Breast epithelium (tissue), 4 donors: Measurements from ENCODE around the gene SYMPK. TPM values are rescaled to one million over a fixed set of nuclear protein-coding genes. Genes with fewer than 3 reads are reported as not detected.

Source experiments
- DNase-seq, 2 donors: peaks; one replicate each; pipeline ENCODE4 v3.0.0-alpha.2; 2019; ENCODE audit warnings: low spot score in 2 of 2
- H3K27ac ChIP-seq, 2 donors: fragments of 200-600 bp; sonication (generic) in 1 of 2; one replicate each; pipeline ENCODE4 v1.5.1; 2016 to 2019; ENCODE audit warnings: mild to moderate bottlenecking in 1 of 2
- H3K27me3 ChIP-seq, 2 donors: fragments of 200-600 bp; sonication (generic) in 1 of 2; one replicate each; pipeline versions ENCODE4 v1.5.1 to v1.6.0; 2017 to 2019; ENCODE audit warnings: control low read depth in 1 of 2, mild to moderate bottlenecking in 1 of 2
- H3K36me3 ChIP-seq: fragments of 200-600 bp; one replicate; pipeline ENCODE4 v1.5.1; 2019
- H3K4me1 ChIP-seq, 2 donors: fragments of 200-600 bp; sonication (generic); one replicate each; pipeline ENCODE4 v1.5.1; 2016 to 2019; ENCODE audit warnings: control low read depth in 1 of 2
- H3K4me3 ChIP-seq, 3 donors: fragments of 200-600 bp; sonication (generic); 1 replicate in 2 of 3; 2 replicates in 1 of 3; pipeline ENCODE4 v1.5.1; 2016 to 2019; ENCODE audit warnings: mild to moderate bottlenecking in 3 of 3, moderate library complexity in 2 of 3
- H3K9me3 ChIP-seq, 2 donors: fragments of 200-600 bp; sonication (generic) in 1 of 2; one replicate each; pipeline ENCODE4 v1.5.1; 2016 to 2019; ENCODE audit warnings: control low read depth in 1 of 2
- POLR2A ChIP-seq: fragments of 450-650 bp; IDR thresholded peaks from one replicate; pipeline ENCODE4 v1.6.1; 2016; ENCODE audit warnings: antibody characterized with exemption, mild to moderate bottlenecking, moderate library complexity
- POLR2AphosphoS5 ChIP-seq, 3 donors: sonication (generic); formaldehyde crosslinking; IDR thresholded peaks; one replicate each; pipeline ENCODE4 v1.6.1; 2017; ENCODE audit warnings: antibody characterized with exemption in 3 of 3
- intact Hi-C: fragments of 100-400 bp; cut with DNase I; formaldehyde crosslinking; loops from one replicate; pipeline ENCODE4 v1.15.1; 2023; ENCODE audit warnings: low total_unique reads
- total RNA-seq, 3 donors: library from RNA; depleted of rRNA; stranded (reverse); fragments of >200 nt; gene quantifications; one replicate each; pipeline ENCODE4 v1.1.0, GENCODE V29; 2016
- TF ChIP-seq, protein P1 (sequence below), 3 donors: fragments of 450-650 bp; IDR thresholded peaks; one replicate each; pipeline ENCODE4 v1.5.1; 2016 to 2017; ENCODE audit warnings: antibody characterized with exemption in 3 of 3, mild to moderate bottlenecking in 3 of 3, moderate library complexity in 3 of 3

SYMPK gene
- total RNA-seq, 3 donors from 2014 or later: 24.3 to 50.8 (median 31.3) TPM

DNA sequence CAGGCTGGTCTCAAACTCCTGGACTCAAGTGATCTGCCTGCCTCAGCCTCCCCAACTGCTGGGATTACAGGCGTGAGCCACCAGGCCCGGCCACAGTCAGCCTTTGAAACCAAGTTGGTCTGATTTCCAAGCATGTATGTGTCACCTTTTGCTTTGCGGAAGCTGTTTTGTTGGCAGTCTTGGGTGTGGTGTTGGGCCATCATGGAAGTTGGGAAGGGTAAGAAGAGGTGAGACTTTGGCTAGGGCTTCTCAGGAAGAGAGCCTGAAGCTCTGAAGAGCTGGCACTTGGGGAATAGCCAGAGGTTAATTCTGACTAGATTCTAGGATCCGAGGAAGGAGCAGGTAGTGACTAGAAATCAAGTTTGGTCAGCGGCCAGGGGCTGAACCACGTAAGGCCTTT, 50.6 kb downstream of the SYMPK start:
- intact Hi-C loops: no loop called here
- H3K4me1 ChIP-seq: no peaks in the 10 kb centered on the region
- no peak for TF ChIP-seq POLR2A

DNA sequence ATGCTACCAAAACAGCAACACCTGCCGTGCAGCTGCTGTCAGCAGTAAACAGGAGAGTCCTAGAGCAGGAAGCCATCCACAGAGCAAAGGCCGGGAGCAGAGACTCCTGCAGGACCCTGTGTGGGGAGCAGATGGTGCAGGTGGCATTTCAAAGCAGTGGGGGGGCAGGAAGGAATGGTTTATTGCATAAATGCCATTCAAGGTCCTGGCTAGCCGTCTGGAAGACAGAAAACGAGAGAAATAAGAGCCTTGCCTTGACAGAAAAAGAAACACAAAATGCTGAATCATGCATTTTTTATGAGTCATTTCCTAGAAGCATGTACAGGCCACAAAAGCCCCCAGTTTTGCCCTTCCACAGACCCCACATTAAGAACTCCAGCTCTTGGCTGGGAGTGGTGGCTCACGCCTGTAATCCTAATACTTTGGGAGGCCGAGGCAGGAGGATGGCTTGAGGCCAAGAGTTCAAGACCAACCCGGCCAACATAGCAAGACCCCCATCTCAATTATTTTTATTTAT, 53.2 kb downstream of the SYMPK start:
- intact Hi-C loops: no loop called here
- H3K4me1 ChIP-seq: no peaks in the 10 kb centered on the region

More for the DNA sequence above, 50.6 kb downstream of the SYMPK start:
- Histone ChIP-seq H3K27me3 (no peaks in the 10 kb centered on the region), H3K9me3 (no peaks in the 10 kb centered on the region), H3K36me3 (no peaks in the 10 kb centered on the region), H3K4me3 (no peak overlapping the region), H3K27ac (peak overlapping the region in 1 of 2 donors; percentile 52)
- DNase-seq: no peak

DNA sequence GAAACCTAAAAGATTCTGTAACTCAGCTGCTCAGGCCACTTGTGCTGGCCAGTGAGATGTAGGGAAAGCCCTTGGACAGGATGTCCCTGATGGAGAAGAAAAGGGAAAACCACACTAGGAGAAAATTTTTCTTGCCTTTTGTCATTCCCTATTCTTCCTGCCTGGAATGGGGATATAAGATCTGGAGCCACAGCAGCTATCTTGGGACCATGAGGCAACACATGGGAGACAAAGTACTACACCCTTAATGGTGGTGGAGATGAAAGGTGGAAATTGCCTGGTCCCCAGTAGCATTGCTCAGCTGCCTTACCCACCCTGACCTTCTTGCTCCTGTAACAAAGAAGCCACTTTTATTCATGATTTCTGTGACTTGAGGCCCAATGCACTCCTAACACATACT, 57.2 kb downstream of the SYMPK start:
- intact Hi-C loops: no loop called here
- no peak for DNase-seq
- H3K9me3 ChIP-seq: no peaks in the 10 kb centered on the region
- no peak overlapping the region for H3K27ac ChIP-seq
- H3K4me3 ChIP-seq: no peak overlapping the region
- no peaks in the 10 kb centered on the region for H3K4me1 ChIP-seq
- TF ChIP-seq, protein P1, sequence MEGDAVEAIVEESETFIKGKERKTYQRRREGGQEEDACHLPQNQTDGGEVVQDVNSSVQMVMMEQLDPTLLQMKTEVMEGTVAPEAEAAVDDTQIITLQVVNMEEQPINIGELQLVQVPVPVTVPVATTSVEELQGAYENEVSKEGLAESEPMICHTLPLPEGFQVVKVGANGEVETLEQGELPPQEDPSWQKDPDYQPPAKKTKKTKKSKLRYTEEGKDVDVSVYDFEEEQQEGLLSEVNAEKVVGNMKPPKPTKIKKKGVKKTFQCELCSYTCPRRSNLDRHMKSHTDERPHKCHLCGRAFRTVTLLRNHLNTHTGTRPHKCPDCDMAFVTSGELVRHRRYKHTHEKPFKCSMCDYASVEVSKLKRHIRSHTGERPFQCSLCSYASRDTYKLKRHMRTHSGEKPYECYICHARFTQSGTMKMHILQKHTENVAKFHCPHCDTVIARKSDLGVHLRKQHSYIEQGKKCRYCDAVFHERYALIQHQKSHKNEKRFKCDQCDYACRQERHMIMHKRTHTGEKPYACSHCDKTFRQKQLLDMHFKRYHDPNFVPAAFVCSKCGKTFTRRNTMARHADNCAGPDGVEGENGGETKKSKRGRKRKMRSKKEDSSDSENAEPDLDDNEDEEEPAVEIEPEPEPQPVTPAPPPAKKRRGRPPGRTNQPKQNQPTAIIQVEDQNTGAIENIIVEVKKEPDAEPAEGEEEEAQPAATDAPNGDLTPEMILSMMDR (IDR thresholded peaks at IDR 0.05): no peak
- TF ChIP-seq POLR2A (no peak), POLR2AphosphoS5 (IDR thresholded peaks at IDR 0.05) (no peak)
- no peaks in the 10 kb centered on the region for H3K27me3 ChIP-seq
- H3K36me3 ChIP-seq: no peaks in the 10 kb centered on the region

More for the DNA sequence above, 53.2 kb downstream of the SYMPK start:
- TF ChIP-seq, protein P1 (IDR thresholded peaks at IDR 0.05): no peak
- TF ChIP-seq POLR2AphosphoS5 (IDR thresholded peaks at IDR 0.05): no peak
- no peak for TF ChIP-seq POLR2A
- Histone ChIP-seq H3K27me3 (no peaks in the 10 kb centered on the region), H3K9me3 (no peaks in the 10 kb centered on the region), H3K27ac (no peak overlapping the region), H3K4me3 (no peak overlapping the region), H3K36me3 (no peaks in the 10 kb centered on the region)
- no peak for DNase-seq

DNA sequence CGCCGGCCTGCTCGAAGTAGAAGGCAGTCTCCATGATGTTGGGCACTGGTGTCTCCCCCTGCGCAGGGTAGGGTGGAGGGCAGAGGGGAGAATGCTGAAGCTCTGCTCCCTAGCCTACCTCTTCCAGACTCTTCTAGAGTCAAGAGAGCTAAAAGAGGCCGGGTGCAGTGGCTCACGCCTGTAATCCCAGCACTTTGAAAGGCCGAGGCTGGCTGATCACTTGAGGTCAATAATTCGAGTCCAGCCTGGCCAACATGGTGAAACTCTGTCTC, 58.1 kb downstream of the SYMPK start:
- intact Hi-C loops: no loop called here
- H3K4me3 ChIP-seq: no peak overlapping the region
- no peak for DNase-seq
- no peaks in the 10 kb centered on the region for H3K36me3 ChIP-seq
- H3K27ac ChIP-seq: no peak overlapping the region
- TF ChIP-seq, protein P1 (IDR thresholded peaks at IDR 0.05): no peak
- TF ChIP-seq POLR2AphosphoS5 (IDR thresholded peaks at IDR 0.05) (no peak), POLR2A (no peak)
- H3K9me3 ChIP-seq: no peaks in the 10 kb centered on the region
- no peaks in the 10 kb centered on the region for H3K27me3 ChIP-seq
- H3K4me1 ChIP-seq: no peaks in the 10 kb centered on the region

DNA sequence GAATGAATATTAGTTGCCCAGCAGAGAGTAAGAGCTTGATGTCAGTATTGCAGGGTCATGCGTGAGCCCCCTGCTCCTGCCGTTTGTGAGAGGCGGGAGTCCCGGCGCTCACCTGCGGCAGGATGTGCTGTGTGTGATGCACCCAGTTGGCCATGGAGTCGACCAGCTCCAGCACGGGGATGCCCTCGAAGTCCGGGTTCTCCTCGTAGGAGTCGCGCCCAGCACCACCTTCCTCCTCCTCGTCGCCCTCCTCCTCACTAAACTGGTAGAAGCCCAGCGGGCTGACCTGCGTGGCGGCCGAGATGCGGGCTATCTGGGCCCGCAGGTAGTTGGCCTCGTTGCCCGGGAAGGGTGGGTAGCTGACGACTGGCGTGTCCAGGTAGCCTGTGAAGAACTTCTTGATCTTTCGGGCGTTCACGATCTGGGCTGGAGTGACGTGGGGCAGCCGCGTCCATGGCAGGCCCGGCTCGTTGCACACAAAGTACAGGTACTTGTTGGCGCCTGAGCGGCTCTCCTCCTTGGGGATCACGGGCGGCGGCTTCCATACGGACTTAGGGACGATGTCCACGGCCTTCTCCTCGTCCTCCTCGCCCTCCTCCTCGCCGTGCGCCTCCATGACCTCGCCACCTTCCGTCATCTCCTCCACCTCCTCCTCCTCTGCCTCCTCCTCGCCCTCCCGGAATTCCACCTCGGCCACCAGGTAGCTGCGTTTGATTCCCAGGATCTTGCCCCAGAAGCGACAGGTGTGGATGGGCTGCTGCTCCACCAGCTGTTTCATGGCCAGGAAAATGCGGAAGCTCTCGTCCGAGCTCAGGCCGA, 58.6 kb downstream of the SYMPK start:
- no peaks in the 10 kb centered on the region for H3K27me3 ChIP-seq
- TF ChIP-seq, protein P1 (IDR thresholded peaks at IDR 0.05): no peak
- no peaks in the 10 kb centered on the region for H3K4me1 ChIP-seq
- intact Hi-C loops: no loop called here
- DNase-seq: no peak
- no peak overlapping the region for H3K27ac ChIP-seq
- H3K36me3 ChIP-seq: no peaks in the 10 kb centered on the region
- H3K4me3 ChIP-seq: no peak overlapping the region
- H3K9me3 ChIP-seq: no peaks in the 10 kb centered on the region
